Measurements from ENCODE around the gene CCL1. TPM values are rescaled to one million over a fixed set of nuclear protein-coding genes. Genes with fewer than 3 reads are reported as not detected.

The CCL1 gene
- total and polyA plus RNA-seq, 9 of the 15 experiments (the other 6 are each of a cell fraction or from before 2014, with no cell fraction given) = 0.45 TPM; not detected in 8

GRCh38 chr17:34412534-34412933 is 49.5 kb upstream of the CCL1 start (continued):
- TF ChIP-seq ZBTB33 (CRISPR knock-in tag; IDR thresholded peaks at IDR 0.05) = no peak
- no peak for TF ChIP-seq ATF6 (CRISPR knock-in tag; IDR thresholded peaks at IDR 0.05)
- peak; percentile 58; the same call in 1 of the 2 replicates for TF ChIP-seq TEAD4 (IDR thresholded peaks at IDR 0.05; ENCODE audit: low read length)
- no peak for TF ChIP-seq TEAD4 (CRISPR knock-in tag; IDR thresholded peaks at IDR 0.05; ENCODE audit: borderline replicate concordance)
- 0 out of 2 replicates have a peak, but pooled peaks have one; percentile 13 for TF ChIP-seq ZNF76 (CRISPR knock-in tag; IDR thresholded peaks at IDR 0.05; ENCODE audit: borderline replicate concordance)
- TF ChIP-seq DNMT1 (IDR thresholded peaks at IDR 0.05) = no peak
- TF ChIP-seq, protein P1, sequence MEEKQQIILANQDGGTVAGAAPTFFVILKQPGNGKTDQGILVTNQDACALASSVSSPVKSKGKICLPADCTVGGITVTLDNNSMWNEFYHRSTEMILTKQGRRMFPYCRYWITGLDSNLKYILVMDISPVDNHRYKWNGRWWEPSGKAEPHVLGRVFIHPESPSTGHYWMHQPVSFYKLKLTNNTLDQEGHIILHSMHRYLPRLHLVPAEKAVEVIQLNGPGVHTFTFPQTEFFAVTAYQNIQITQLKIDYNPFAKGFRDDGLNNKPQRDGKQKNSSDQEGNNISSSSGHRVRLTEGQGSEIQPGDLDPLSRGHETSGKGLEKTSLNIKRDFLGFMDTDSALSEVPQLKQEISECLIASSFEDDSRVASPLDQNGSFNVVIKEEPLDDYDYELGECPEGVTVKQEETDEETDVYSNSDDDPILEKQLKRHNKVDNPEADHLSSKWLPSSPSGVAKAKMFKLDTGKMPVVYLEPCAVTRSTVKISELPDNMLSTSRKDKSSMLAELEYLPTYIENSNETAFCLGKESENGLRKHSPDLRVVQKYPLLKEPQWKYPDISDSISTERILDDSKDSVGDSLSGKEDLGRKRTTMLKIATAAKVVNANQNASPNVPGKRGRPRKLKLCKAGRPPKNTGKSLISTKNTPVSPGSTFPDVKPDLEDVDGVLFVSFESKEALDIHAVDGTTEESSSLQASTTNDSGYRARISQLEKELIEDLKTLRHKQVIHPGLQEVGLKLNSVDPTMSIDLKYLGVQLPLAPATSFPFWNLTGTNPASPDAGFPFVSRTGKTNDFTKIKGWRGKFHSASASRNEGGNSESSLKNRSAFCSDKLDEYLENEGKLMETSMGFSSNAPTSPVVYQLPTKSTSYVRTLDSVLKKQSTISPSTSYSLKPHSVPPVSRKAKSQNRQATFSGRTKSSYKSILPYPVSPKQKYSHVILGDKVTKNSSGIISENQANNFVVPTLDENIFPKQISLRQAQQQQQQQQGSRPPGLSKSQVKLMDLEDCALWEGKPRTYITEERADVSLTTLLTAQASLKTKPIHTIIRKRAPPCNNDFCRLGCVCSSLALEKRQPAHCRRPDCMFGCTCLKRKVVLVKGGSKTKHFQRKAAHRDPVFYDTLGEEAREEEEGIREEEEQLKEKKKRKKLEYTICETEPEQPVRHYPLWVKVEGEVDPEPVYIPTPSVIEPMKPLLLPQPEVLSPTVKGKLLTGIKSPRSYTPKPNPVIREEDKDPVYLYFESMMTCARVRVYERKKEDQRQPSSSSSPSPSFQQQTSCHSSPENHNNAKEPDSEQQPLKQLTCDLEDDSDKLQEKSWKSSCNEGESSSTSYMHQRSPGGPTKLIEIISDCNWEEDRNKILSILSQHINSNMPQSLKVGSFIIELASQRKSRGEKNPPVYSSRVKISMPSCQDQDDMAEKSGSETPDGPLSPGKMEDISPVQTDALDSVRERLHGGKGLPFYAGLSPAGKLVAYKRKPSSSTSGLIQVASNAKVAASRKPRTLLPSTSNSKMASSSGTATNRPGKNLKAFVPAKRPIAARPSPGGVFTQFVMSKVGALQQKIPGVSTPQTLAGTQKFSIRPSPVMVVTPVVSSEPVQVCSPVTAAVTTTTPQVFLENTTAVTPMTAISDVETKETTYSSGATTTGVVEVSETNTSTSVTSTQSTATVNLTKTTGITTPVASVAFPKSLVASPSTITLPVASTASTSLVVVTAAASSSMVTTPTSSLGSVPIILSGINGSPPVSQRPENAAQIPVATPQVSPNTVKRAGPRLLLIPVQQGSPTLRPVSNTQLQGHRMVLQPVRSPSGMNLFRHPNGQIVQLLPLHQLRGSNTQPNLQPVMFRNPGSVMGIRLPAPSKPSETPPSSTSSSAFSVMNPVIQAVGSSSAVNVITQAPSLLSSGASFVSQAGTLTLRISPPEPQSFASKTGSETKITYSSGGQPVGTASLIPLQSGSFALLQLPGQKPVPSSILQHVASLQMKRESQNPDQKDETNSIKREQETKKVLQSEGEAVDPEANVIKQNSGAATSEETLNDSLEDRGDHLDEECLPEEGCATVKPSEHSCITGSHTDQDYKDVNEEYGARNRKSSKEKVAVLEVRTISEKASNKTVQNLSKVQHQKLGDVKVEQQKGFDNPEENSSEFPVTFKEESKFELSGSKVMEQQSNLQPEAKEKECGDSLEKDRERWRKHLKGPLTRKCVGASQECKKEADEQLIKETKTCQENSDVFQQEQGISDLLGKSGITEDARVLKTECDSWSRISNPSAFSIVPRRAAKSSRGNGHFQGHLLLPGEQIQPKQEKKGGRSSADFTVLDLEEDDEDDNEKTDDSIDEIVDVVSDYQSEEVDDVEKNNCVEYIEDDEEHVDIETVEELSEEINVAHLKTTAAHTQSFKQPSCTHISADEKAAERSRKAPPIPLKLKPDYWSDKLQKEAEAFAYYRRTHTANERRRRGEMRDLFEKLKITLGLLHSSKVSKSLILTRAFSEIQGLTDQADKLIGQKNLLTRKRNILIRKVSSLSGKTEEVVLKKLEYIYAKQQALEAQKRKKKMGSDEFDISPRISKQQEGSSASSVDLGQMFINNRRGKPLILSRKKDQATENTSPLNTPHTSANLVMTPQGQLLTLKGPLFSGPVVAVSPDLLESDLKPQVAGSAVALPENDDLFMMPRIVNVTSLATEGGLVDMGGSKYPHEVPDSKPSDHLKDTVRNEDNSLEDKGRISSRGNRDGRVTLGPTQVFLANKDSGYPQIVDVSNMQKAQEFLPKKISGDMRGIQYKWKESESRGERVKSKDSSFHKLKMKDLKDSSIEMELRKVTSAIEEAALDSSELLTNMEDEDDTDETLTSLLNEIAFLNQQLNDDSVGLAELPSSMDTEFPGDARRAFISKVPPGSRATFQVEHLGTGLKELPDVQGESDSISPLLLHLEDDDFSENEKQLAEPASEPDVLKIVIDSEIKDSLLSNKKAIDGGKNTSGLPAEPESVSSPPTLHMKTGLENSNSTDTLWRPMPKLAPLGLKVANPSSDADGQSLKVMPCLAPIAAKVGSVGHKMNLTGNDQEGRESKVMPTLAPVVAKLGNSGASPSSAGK (IDR thresholded peaks at IDR 0.05) = peak; percentile 80
- 0 out of 2 replicates have a peak, but pooled peaks have one; percentile 5 for TF ChIP-seq SOX6 (IDR thresholded peaks at IDR 0.05)
- peak; percentile 16; the same call in 1 of the 2 replicates for TF ChIP-seq POLR2H (tag; IDR thresholded peaks at IDR 0.05; ENCODE audit: low read depth)
- TF ChIP-seq NFE2 (IDR thresholded peaks at IDR 0.05; ENCODE audit: low read depth) = peak; percentile 33; the same call in 1 of the 2 replicates

All from K562 (cell line).